Endodermal cell (in vitro differentiated cells): ENCODE data around the gene CALB2. TPM values are rescaled to one million over a fixed set of nuclear protein-coding genes. Genes with fewer than 3 reads are reported as not detected.

Source experiments
- DNase-seq: peaks from one replicate; pipeline ENCODE4 v3.0.0-alpha.2; 2017
- H3K27ac ChIP-seq: 2 replicates; pipeline ENCODE4 v1.5.1; 2013; ENCODE audit warnings: mild to moderate bottlenecking, low read depth, low read length, moderate library complexity
- H3K27me3 ChIP-seq: 2 replicates; pipeline ENCODE4 v1.6.1; 2013; ENCODE audit warnings: mild to moderate bottlenecking, low read length, moderate library complexity; ENCODE audit not compliant: insufficient read depth, control insufficient read depth, poor library complexity, severe bottlenecking
- H3K36me3 ChIP-seq: 2 replicates; pipeline ENCODE4 v1.7.0; 2013; ENCODE audit warnings: mild to moderate bottlenecking, low read length, moderate library complexity; ENCODE audit not compliant: control insufficient read depth, insufficient read depth
- H3K4me1 ChIP-seq: one replicate; pipeline ENCODE4 v1.7.0; 2013; ENCODE audit warnings: low read length; ENCODE audit not compliant: control insufficient read depth, insufficient read depth
- H3K4me3 ChIP-seq: 2 replicates; pipeline ENCODE4 v1.5.1; 2013; ENCODE audit warnings: mild to moderate bottlenecking, low read length, moderate library complexity
- H3K9ac ChIP-seq: 2 replicates; pipeline ENCODE4 v1.6.1; 2013; ENCODE audit warnings: mild to moderate bottlenecking, low read length, moderate library complexity; ENCODE audit not compliant: poor library complexity, severe bottlenecking; ENCODE audit errors: extremely low read depth
- H3K9me3 ChIP-seq: 2 replicates; pipeline ENCODE4 v1.6.1; 2013; ENCODE audit warnings: mild to moderate bottlenecking, low read length, moderate library complexity; ENCODE audit not compliant: control insufficient read depth
- H3K27ac Mint-ChIP-seq: 2 replicates; pipeline ENCODE4 v1.8.0; 2020; ENCODE audit warnings: mixed read lengths
- H3K27me3 Mint-ChIP-seq: 2 replicates; pipeline ENCODE4 v1.8.0; 2021; ENCODE audit warnings: mild to moderate bottlenecking, mixed read lengths; ENCODE audit not compliant: insufficient read depth
- H3K36me3 Mint-ChIP-seq: 2 replicates; pipeline ENCODE4 v1.8.0; 2020; ENCODE audit warnings: low read depth, mixed read lengths
- H3K4me1 Mint-ChIP-seq: 2 replicates; pipeline ENCODE4 v1.8.0; 2020; ENCODE audit warnings: mixed read lengths
- H3K4me3 Mint-ChIP-seq: 2 replicates; pipeline ENCODE4 v1.8.0; 2020; ENCODE audit warnings: mild to moderate bottlenecking, moderate library complexity, mixed read lengths
- H3K9me3 Mint-ChIP-seq: 2 replicates; pipeline ENCODE4 v1.8.0; 2020; ENCODE audit warnings: mild to moderate bottlenecking, mixed read lengths
- WGBS, 2 experiments: methylation state at CpG; one replicate each; pipeline versions ENCODE4 v1.1.5 to v1.1.7; 2013; ENCODE audit warnings: missing lambda C conversion rate in 2 of 2, mixed read lengths in 1 of 2; ENCODE audit not compliant: insufficient coverage in 1 of 2, insufficient read length in 1 of 2; 5-methylcytosine and 5-hydroxymethylcytosine counted together
- total RNA-seq, 2 donors: library from RNA; stranded (reverse); fragmentation: NEBNext Ultra II Directional in 1 of 2; extraction: Animal tissue kit (Norgen Biotek cat#: 25700) in 1 of 2; gene quantifications; 2 replicates in 1 of 2; 3 replicates in 1 of 2; pipeline ENCODE4 v1.2.1, GENCODE V29; 2021
- TF ChIP-seq, protein P1 (sequence below): fragments of 200-600 bp; sonication (generic); conservative IDR thresholded peaks from 2 replicates; pipeline ENCODE4 v1.5.0; 2021; ENCODE audit warnings: antibody characterized with exemption, mild to moderate bottlenecking

CALB2 gene
- total RNA-seq, 2 donors from 2014 or later: 1.8 TPM; not detected in 1

DNA sequence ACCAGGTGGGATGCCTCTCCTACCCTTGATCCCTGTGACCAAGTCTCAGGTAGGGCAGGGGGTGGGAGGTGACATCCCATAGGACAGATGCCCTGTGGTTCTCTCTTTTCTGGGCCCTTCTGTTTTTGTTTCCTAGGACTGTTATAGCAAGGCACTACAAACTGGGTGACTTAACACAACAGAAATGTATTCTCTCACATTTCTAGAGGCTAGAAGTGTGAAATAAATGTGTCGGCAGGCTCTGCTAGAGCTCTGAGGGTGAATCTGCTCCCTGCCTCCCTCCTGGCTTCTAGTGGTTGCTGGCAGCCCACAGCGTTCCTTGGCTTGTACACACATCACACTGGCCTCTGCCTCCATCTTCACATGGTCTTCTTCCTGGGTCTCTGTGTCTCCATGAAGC, 12.7 kb downstream of the CALB2 start:
- 87 to 100% methylated on average over 1 to 2 of the region's 2 CpGs for WGBS, 2 experiments
- peaks cover 11% of the 10 kb centered on the region for H3K27me3 Mint-ChIP-seq
- no peak overlapping the region for H3K4me3 ChIP-seq

GRCh38 chr16:71373073-71373472, 14.6 kb downstream of the CALB2 start:
- Histone ChIP-seq H3K4me3 (no peak overlapping the region), H3K4me1 (no peaks in the 10 kb centered on the region), H3K9ac (no peak overlapping the region), H3K27ac (no peak overlapping the region), H3K9me3 (no peaks in the 10 kb centered on the region), H3K27me3 (no peaks in the 10 kb centered on the region), H3K36me3 (no peaks in the 10 kb centered on the region)
- Mint-ChIP-seq H3K9me3 (no peaks in the 10 kb centered on the region), H3K27me3 (peaks cover 16% of the 10 kb centered on the region), H3K4me3 (no peak overlapping the region), H3K27ac (no peak overlapping the region), H3K36me3 (no peaks in the 10 kb centered on the region), H3K4me1 (peaks cover 5% of the 10 kb centered on the region)
- DNase-seq: no peak
- 83 to 86% methylated on average over 5 to 8 of the region's 8 CpGs for WGBS, 2 experiments
- TF ChIP-seq, protein P1, sequence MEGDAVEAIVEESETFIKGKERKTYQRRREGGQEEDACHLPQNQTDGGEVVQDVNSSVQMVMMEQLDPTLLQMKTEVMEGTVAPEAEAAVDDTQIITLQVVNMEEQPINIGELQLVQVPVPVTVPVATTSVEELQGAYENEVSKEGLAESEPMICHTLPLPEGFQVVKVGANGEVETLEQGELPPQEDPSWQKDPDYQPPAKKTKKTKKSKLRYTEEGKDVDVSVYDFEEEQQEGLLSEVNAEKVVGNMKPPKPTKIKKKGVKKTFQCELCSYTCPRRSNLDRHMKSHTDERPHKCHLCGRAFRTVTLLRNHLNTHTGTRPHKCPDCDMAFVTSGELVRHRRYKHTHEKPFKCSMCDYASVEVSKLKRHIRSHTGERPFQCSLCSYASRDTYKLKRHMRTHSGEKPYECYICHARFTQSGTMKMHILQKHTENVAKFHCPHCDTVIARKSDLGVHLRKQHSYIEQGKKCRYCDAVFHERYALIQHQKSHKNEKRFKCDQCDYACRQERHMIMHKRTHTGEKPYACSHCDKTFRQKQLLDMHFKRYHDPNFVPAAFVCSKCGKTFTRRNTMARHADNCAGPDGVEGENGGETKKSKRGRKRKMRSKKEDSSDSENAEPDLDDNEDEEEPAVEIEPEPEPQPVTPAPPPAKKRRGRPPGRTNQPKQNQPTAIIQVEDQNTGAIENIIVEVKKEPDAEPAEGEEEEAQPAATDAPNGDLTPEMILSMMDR: no peak

More for the DNA sequence above, 12.7 kb downstream of the CALB2 start:
- Mint-ChIP-seq H3K4me1 (peaks cover 5% of the 10 kb centered on the region), H3K27ac (no peak overlapping the region), H3K9me3 (no peaks in the 10 kb centered on the region), H3K36me3 (no peaks in the 10 kb centered on the region), H3K4me3 (no peak overlapping the region)
- no peaks in the 10 kb centered on the region for H3K4me1 ChIP-seq
- no peak for DNase-seq
- no peaks in the 10 kb centered on the region for H3K9me3 ChIP-seq
- H3K27me3 ChIP-seq: no peaks in the 10 kb centered on the region
- no peaks in the 10 kb centered on the region for H3K36me3 ChIP-seq
- H3K27ac ChIP-seq: no peak overlapping the region
- TF ChIP-seq, protein P1: no peak
- no peak overlapping the region for H3K9ac ChIP-seq

DNA sequence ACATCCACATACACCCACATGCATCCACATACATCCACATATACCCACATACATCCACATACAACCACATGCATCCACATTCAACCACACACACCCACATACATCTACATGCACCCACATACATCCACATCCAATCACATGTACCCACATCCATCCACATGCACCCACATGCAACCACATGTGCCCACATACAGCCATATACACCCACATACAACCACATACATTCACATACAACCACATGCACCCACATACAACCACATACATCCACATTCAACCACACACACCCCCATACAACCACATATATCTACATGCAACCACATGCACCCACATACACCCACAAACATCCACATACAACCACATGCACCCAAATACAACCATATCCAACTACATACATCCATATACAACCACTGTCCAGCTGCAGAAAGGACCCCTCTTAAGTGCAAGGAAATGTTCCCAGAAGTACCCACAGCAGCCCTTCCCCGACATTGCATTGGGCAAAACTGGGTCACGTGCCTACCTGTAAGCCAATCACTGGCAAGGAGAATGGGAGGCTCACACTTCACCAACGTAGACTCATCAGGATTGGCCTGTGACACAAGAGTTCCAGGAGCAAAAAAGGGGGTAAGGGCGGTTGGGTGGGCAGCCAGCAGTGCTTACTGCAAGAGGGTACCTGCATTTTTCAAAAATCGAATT, 18.1 kb downstream of the CALB2 start:
- Mint-ChIP-seq H3K9me3 (no peaks in the 10 kb centered on the region), H3K4me1 (no peaks in the 10 kb centered on the region), H3K27ac (no peak overlapping the region), H3K36me3 (no peaks in the 10 kb centered on the region), H3K4me3 (no peak overlapping the region), H3K27me3 (peaks cover 29% of the 10 kb centered on the region)
- H3K9ac ChIP-seq: no peak overlapping the region
- H3K4me3 ChIP-seq: no peak overlapping the region
- no peaks in the 10 kb centered on the region for H3K36me3 ChIP-seq
- no peaks in the 10 kb centered on the region for H3K4me1 ChIP-seq
- H3K27ac ChIP-seq: no peak overlapping the region
- WGBS, 2 experiments: 75 to 100% methylated on average over 2 to 5 of the region's 5 CpGs
- TF ChIP-seq, protein P1: no peak
- H3K27me3 ChIP-seq: peaks cover 11% of the 10 kb centered on the region
- no peak for DNase-seq
- H3K9me3 ChIP-seq: no peaks in the 10 kb centered on the region
